ENCODE data around the gene CERS1. TPM values are rescaled to one million over a fixed set of nuclear protein-coding genes. Genes with fewer than 3 reads are reported as not detected.
"Not testable (repeated sequence)": the region's sequence is repeated elsewhere in the genome, so short reads cannot be mapped to it uniquely, and the experiment has no call there.

CERS1 gene
- total RNA-seq, 2 donors from 2014 or later = 0.12 to 0.59 TPM

- ATAC-seq (no peak), DNase-seq (no peak)
- intact Hi-C loops (cut with DNase I, micrococcal nuclease) = no loop called here
Observed at GRCh38 chr19:18921593-18921992, 25.6 kb upstream of the CERS1 start.

GRCh38 chr19:18920400-18920799 is 24.4 kb upstream of the CERS1 start:
- DNase-seq = no peak
- no peak for ATAC-seq
- intact Hi-C loops (cut with DNase I, micrococcal nuclease) = no loop called here

GRCh38 chr19:18919900-18920214 is 23.9 kb upstream of the CERS1 start:
- ATAC-seq (no peak), DNase-seq (no peak)
- intact Hi-C loops (cut with DNase I, micrococcal nuclease) = no loop called here

GRCh38 chr19:18919086-18919899 is 23.3 kb upstream of the CERS1 start, which contains the start of the genes COPE and DDX49:
Gene COPE, minus strand, starts transcription at chr19:18919387. Its CDS starts 39 bp downstream, at chr19:18919348.
Gene DDX49, plus strand, starts transcription at chr19:18919715. Its CDS starts 27 bp downstream, at chr19:18919742.
- peak; percentile 96 to 99 for DNase-seq
- intact Hi-C loops (cut with DNase I, micrococcal nuclease) = no loop called here
- ATAC-seq = peak; percentile 95

GRCh38 chr19:18917593-18917992 is 21.6 kb upstream of the CERS1 start:
- ATAC-seq; intact Hi-C loops (cut with DNase I, micrococcal nuclease); DNase-seq: not testable (repeated sequence)

GRCh38 chr19:18915639-18916038 is 19.7 kb upstream of the CERS1 start:
- no peak for ATAC-seq
- peak in 1 of 2 donors; percentile 51 for DNase-seq
- intact Hi-C loops (cut with DNase I, micrococcal nuclease) = no loop called here

GRCh38 chr19:18913466-18913865 is 17.5 kb upstream of the CERS1 start:
- intact Hi-C loops (cut with DNase I, micrococcal nuclease) = no loop called here
- DNase-seq (no peak), ATAC-seq (no peak)

- ATAC-seq = no peak
- no peak for DNase-seq
- intact Hi-C loops (cut with DNase I, micrococcal nuclease) = no loop called here
Observed at GRCh38 chr19:18912933-18913332, 17.0 kb upstream of the CERS1 start.

- ATAC-seq = no peak
- no peak for DNase-seq
- intact Hi-C loops (cut with DNase I, micrococcal nuclease) = no loop called here
Observed at GRCh38 chr19:18910801-18911436, 15.0 kb upstream of the CERS1 start.

- intact Hi-C loops (cut with DNase I, micrococcal nuclease) = no loop called here
- ATAC-seq (no peak), DNase-seq (no peak)
Observed at GRCh38 chr19:18910010-18910409, 14.1 kb upstream of the CERS1 start.

GRCh38 chr19:18908917-18909619 is 13.1 kb upstream of the CERS1 start:
- ATAC-seq = no peak
- intact Hi-C loops (cut with DNase I, micrococcal nuclease) = no loop called here
- no peak for DNase-seq

GRCh38 chr19:18906605-18907519 is 10.9 kb upstream of the CERS1 start:
- intact Hi-C loops (cut with DNase I, micrococcal nuclease) = no loop called here
- ATAC-seq (no peak), DNase-seq (no peak)

- DNase-seq (no peak), ATAC-seq (no peak)
- intact Hi-C loops (cut with DNase I, micrococcal nuclease) = no loop called here
Observed at GRCh38 chr19:18905513-18906236, 9.7 kb upstream of the CERS1 start.

- DNase-seq (no peak), ATAC-seq (no peak)
- intact Hi-C loops (cut with DNase I, micrococcal nuclease) = no loop called here
Observed at GRCh38 chr19:18905058-18905456, 9.1 kb upstream of the CERS1 start.

- intact Hi-C loops (cut with DNase I, micrococcal nuclease) = no loop called here
- ATAC-seq (no peak), DNase-seq (no peak)
Observed at GRCh38 chr19:18904334-18905057, 8.5 kb upstream of the CERS1 start.

GRCh38 chr19:18903156-18904037 is 7.4 kb upstream of the CERS1 start:
- ATAC-seq = no peak
- DNase-seq = no peak
- intact Hi-C loops (cut with DNase I, micrococcal nuclease) = no loop called here

- intact Hi-C loops (cut with DNase I, micrococcal nuclease); ATAC-seq; DNase-seq: not testable (repeated sequence)
Observed at GRCh38 chr19:18902519-18902918, 6.6 kb upstream of the CERS1 start.

All from left colon (tissue), 2 donors.